HepG2 (cell line): ENCODE data around the gene ATP9A. TPM values are rescaled to one million over a fixed set of nuclear protein-coding genes. Genes with fewer than 3 reads are reported as not detected.
A peak's percentile ranks its signal among the peaks of the same experiment; 100 is the strongest.

Experiments used
- ATAC-seq: fragments of 200-7000 bp; cut with Tn5 transposase; 3 replicates; pipeline ENCODE4 v1.9.1; 2020; ENCODE audit warnings: mild to moderate bottlenecking, moderate library complexity
- BruUV-seq: library from RNA; stranded (reverse); fragments of 400-500 nt; replicated peaks from 2 replicates; lab custom pipeline; 2021; lab: Mats Ljungman, UMichigan
- CTCF ChIA-PET: fragments of 300-600 bp; formaldehyde crosslinking; extraction: SDS; loops from one replicate; lab custom pipeline; 2021; ENCODE audit warnings: low total read pairs, inconsistent platforms, low intra/inter-chr PET ratio; lab: Yijun Ruan, JAX
- POLR2A ChIA-PET: fragments of 350-600 bp; sonication (Branson Sonifier 250); formaldehyde crosslinking; loops from one replicate; lab custom pipeline; 2020; ENCODE audit warnings: antibody characterized with exemption, inconsistent platforms; lab: Yijun Ruan, JAX
- DNase-seq: peaks from one replicate; pipeline ENCODE4 v3.0.0-alpha.2; 2015; ENCODE audit warnings: low spot score
- FAIRE-seq: peaks from 3 replicates; lab custom pipeline; 2011; peaks lifted over from hg19 to GRCh38; lab: Jason Lieb, UNC
- H2AFZ ChIP-seq: one replicate; pipeline ENCODE4 v1.6.1; 2011; ENCODE audit warnings: low read length, inconsistent platforms
- H3K27ac ChIP-seq: fragments of 300-600 bp; 3 replicates; pipeline ENCODE4 v1.8.0; 2011; ENCODE audit warnings: mixed run types, mild to moderate bottlenecking, mixed read lengths, low read length, inconsistent platforms; ENCODE audit not compliant: insufficient read depth; ENCODE audit errors: extremely low read length
- H3K27me3 ChIP-seq, 2 experiments: fragments of 200-600 bp in 1 of 2; 2 replicates in 1 of 2; 3 replicates in 1 of 2; pipeline versions ENCODE4 v1.6.0 to v1.8.0; 2011; ENCODE audit warnings: low read length in 2 of 2, mild to moderate bottlenecking in 2 of 2, moderate library complexity in 2 of 2, inconsistent platforms in 1 of 2; ENCODE audit not compliant: insufficient read depth in 2 of 2, control insufficient read depth in 1 of 2
- H3K36me3 ChIP-seq, 2 experiments: fragments of 200-600 bp in 1 of 2; replicated peaks in 1 of 2; 2 replicates in 1 of 2; 3 replicates in 1 of 2; pipeline versions ENCODE4 v1.5.1 to v1.8.0; 2011; ENCODE audit warnings: low read length in 2 of 2, inconsistent platforms in 1 of 2; ENCODE audit not compliant: insufficient read depth in 2 of 2, control insufficient read depth in 1 of 2
- H3K4me1 ChIP-seq: 2 replicates; pipeline ENCODE4 v1.5.1; 2012; ENCODE audit warnings: low read length, inconsistent platforms; ENCODE audit not compliant: insufficient read depth
- H3K4me2 ChIP-seq: 2 replicates; pipeline ENCODE4 v1.6.0; 2011; ENCODE audit warnings: low read depth, low read length, inconsistent platforms
- H3K4me3 ChIP-seq, 3 experiments: fragments of 200-600 bp in 1 of 3; sonication (generic), shearing (Covaris generic) in 1 of 3; replicated peaks in 1 of 3; 2 replicates each; pipeline ENCODE4 v1.5.1; 2011 to 2016; ENCODE audit warnings: low read length in 3 of 3, inconsistent platforms in 2 of 3, low read depth in 2 of 3, mild to moderate bottlenecking in 2 of 3, control low read depth in 1 of 3, mixed read lengths in 1 of 3; ENCODE audit not compliant: insufficient read depth in 1 of 3
- H3K79me2 ChIP-seq: one replicate; pipeline ENCODE4 v1.6.1; 2011; ENCODE audit warnings: low read length, inconsistent platforms; ENCODE audit not compliant: insufficient read depth
- H3K9ac ChIP-seq: 2 replicates; pipeline ENCODE4 v1.6.0; 2011; ENCODE audit warnings: mild to moderate bottlenecking, low read depth, low read length, inconsistent platforms; ENCODE audit not compliant: insufficient read depth
- H3K9me3 ChIP-seq: 2 replicates; pipeline ENCODE4 v1.5.1; 2012; ENCODE audit warnings: mild to moderate bottlenecking, low read length
- H4K20me1 ChIP-seq: 2 replicates; pipeline ENCODE4 v1.6.0; 2011; ENCODE audit warnings: inconsistent platforms, mild to moderate bottlenecking, low read length, moderate library complexity; ENCODE audit not compliant: insufficient read depth
- NFKBIZ ChIP-seq: IDR thresholded peaks from 2 replicates; pipeline ENCODE4 v1.6.1; 2018; ENCODE audit warnings: missing genetic modification reagents, missing compliant biosample characterization
- PHB2 ChIP-seq: fragments of 450-650 bp; IDR thresholded peaks from 2 replicates; pipeline ENCODE4 v1.6.1; 2018; ENCODE audit not compliant: partially characterized antibody
- RAD21 ChIP-seq: fragments of 450-650 bp; formaldehyde crosslinking; IDR thresholded peaks from 2 replicates; pipeline ENCODE4 v1.5.0; 2020; ENCODE audit warnings: mild to moderate bottlenecking
- RBAK ChIP-seq: sonication (generic); formaldehyde crosslinking; IDR thresholded peaks from 2 replicates; pipeline ENCODE4 v1.5.1; 2020; ENCODE audit warnings: mild to moderate bottlenecking, missing genetic modification reagents
- SAFB2 ChIP-seq: sonication (generic); formaldehyde crosslinking; IDR thresholded peaks from 2 replicates; pipeline ENCODE4 v1.5.1; 2020; ENCODE audit warnings: missing genetic modification reagents, low read depth, mild to moderate bottlenecking, borderline replicate concordance
- SNAPC2 ChIP-seq: sonication (generic); formaldehyde crosslinking; IDR thresholded peaks from 2 replicates; pipeline ENCODE4 v1.8.1; 2022; ENCODE audit warnings: mild to moderate bottlenecking, missing genetic modification reagents
- SRF ChIP-seq: IDR thresholded peaks from 2 replicates; pipeline ENCODE4 v1.6.1; 2011; ENCODE audit warnings: mild to moderate bottlenecking, low read depth, low read length, moderate library complexity
- SRSF1 ChIP-seq: fragments of 200-400 bp; formaldehyde crosslinking; optimal IDR thresholded peaks from 2 replicates; pipeline ENCODE3; 2017; ENCODE audit warnings: mild to moderate bottlenecking, low read depth, low read length, moderate library complexity
- ZNF329 ChIP-seq: sonication (generic); formaldehyde crosslinking; IDR thresholded peaks from 2 replicates; pipeline ENCODE4 v1.9.0; 2021; ENCODE audit warnings: low read depth, mild to moderate bottlenecking, missing genetic modification reagents
- ZSCAN22 ChIP-seq: sonication (generic); formaldehyde crosslinking; IDR thresholded peaks from 2 replicates; pipeline ENCODE4 v1.4.0; 2020; ENCODE audit warnings: mild to moderate bottlenecking, missing genetic modification reagents
- WGBS: methylation state at CpG from one replicate; pipeline ENCODE4 v1.1.6; 2017; ENCODE audit warnings: low lambda C conversion rate; 5-methylcytosine and 5-hydroxymethylcytosine counted together
- in situ Hi-C: cut with HindIII; loops from 2 replicates; pipeline ENCODE4 v1.10.0; 2017; ENCODE audit warnings: low pct_unique_long_range_greater_than_20kb; ENCODE audit not compliant: extremely low pct_ligation_motif_present
- intact Hi-C: fragments of 100-400 bp; cut with micrococcal nuclease; formaldehyde crosslinking; loops from one replicate; pipeline ENCODE4 v1.10.0; 2022; ENCODE audit not compliant: unreplicated experiment
- polyA plus RNA-seq, 8 experiments: library from polyadenylated mRNA; depleted of rRNA in 3 of 8; stranded (reverse) in 7 of 8; unstranded in 1 of 8; fragments of >200 nt; fragmentation: Illumina TruSeq in 4 of 8; extraction: Trizol in 4 of 8; gene quantifications; 2 replicates each; pipeline versions ENCODE4 v1.2.1 to v1.2.3, GENCODE V29; 2011 to 2016; ENCODE audit warnings: low read depth in 4 of 8, missing spikeins in 1 of 8, mixed read lengths in 1 of 8; ENCODE audit not compliant: insufficient read depth in 1 of 8
- total RNA-seq, 5 experiments: library from RNA; depleted of rRNA; stranded (reverse); fragments of >200 nt; fragmentation: Illumina TruSeq; extraction: Trizol; gene quantifications; 2 replicates each; pipeline ENCODE4 v1.2.3, GENCODE V29; 2016; ENCODE audit warnings: low read depth in 1 of 5
- TF ChIP-seq, protein P1 (sequence below): sonication (generic); formaldehyde crosslinking; IDR thresholded peaks from 2 replicates; pipeline ENCODE4 v1.5.1; 2020; ENCODE audit warnings: mild to moderate bottlenecking, missing genetic modification reagents
- TF ChIP-seq, protein P2 (sequence below): sonication (generic); formaldehyde crosslinking; IDR thresholded peaks from 2 replicates; pipeline ENCODE4 v1.5.1; 2020; ENCODE audit warnings: mild to moderate bottlenecking, missing genetic modification reagents, moderate library complexity

Gene ATP9A
- total and polyA plus RNA-seq, 2 of the 13 experiments (the other 11 are each of a cell fraction or from before 2014, with no cell fraction given): 11.8 to 18.5 TPM

DNA sequence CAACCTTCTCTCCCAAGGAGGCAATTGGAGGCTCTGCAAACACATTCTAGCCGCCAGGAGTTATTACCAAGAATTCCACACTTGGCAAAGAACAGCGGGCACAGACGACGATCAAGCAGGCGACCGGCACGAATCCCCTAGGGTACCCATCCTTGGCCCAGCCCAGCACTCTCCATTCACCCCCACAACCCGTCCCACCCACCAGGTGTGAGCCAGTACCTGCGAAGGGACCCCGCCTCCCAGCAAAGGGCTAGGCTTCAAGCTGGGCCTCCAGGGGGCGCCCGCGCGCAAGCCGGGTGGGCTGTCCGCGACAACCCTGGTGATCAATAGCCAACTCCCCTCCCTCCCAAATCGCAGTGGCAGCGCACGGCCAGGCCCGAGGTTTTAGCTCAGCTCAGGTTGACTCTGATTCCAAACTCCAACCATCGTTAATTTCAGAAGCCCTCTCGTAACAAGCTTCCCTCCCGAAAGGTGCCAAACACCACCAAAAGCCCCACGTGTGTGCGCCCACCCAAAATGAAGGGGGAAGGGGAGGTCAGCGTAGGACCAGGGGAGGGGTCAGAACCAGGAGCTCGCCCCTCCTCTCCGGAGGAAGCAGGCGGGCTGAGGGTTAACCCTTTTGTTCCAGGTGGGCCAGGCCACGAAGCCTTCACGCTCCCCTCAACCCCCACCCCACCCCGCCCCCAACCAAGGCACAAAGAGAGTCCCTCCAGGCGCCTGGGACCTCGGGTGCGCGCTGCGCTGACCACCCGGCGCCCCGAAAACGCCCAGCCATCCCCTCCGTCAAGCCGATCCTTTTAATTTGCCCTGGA is 32.1 kb upstream of the ATP9A start (continued):
- no peak for TF ChIP-seq SAFB2 (CRISPR knock-in tag)
- no peak for TF ChIP-seq RBAK (CRISPR knock-in tag)
- TF ChIP-seq SRF: no peak
- TF ChIP-seq ZNF329: no peak; the same call in 1 of the 2 replicates
- peak; percentile 96 for TF ChIP-seq RAD21
- TF ChIP-seq SRSF1: no peak
- TF ChIP-seq SNAPC2: no peak
- TF ChIP-seq NFKBIZ: peak; percentile 86; the same call in 1 of the 2 replicates
- no peak for TF ChIP-seq ZSCAN22 (CRISPR knock-in tag)
- TF ChIP-seq PHB2: no peak

DNA sequence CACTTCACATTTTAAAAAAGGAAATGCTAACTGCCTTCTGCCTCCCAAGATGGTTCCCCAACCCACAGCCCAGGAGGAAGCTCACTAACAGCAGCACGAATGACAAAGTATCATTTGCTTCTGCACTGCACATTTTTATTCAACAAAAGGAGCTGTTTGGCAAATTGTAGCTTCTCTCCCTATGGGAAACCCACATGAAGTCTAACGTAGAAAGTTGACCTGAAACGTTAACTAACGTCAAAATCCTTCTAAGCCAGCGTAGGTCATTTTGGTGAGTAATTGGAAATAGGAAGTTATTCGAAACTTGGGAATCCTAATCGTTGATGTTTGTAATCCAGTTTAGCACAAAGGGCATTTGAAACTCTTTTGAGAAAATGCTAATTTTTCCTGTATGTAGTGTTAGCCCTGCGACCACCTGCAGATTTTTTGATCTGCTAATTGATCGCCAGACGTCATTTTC is 31.2 kb upstream of the ATP9A start:
- TF ChIP-seq, protein P1, sequence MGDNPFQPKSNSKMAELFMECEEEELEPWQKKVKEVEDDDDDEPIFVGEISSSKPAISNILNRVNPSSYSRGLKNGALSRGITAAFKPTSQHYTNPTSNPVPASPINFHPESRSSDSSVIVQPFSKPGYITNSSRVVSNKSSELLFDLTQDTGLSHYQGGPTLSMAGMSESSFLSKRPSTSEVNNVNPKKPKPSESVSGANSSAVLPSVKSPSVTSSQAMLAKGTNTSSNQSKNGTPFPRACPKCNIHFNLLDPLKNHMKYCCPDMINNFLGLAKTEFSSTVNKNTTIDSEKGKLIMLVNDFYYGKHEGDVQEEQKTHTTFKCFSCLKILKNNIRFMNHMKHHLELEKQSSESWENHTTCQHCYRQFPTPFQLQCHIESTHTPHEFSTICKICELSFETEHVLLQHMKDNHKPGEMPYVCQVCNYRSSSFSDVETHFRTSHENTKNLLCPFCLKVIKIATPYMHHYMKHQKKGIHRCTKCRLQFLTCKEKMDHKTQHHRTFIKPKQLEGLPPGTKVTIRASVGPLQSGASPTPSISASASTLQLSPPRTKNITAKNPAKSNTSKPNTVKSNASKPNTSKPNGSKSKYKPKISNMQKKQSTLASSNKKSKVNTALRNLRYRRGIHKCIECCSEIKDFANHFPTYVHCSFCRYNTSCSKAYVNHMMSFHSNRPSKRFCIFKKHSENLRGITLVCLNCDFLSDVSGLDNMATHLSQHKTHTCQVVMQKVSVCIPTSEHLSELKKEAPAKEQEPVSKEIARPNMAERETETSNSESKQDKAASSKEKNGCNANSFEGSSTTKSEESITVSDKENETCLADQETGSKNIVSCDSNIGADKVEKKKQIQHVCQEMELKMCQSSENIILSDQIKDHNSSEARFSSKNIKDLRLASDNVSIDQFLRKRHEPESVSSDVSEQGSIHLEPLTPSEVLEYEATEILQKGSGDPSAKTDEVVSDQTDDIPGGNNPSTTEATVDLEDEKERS (CRISPR knock-in tag): peak; percentile 9; the same call in 1 of the 2 replicates
- TF ChIP-seq, protein P2, sequence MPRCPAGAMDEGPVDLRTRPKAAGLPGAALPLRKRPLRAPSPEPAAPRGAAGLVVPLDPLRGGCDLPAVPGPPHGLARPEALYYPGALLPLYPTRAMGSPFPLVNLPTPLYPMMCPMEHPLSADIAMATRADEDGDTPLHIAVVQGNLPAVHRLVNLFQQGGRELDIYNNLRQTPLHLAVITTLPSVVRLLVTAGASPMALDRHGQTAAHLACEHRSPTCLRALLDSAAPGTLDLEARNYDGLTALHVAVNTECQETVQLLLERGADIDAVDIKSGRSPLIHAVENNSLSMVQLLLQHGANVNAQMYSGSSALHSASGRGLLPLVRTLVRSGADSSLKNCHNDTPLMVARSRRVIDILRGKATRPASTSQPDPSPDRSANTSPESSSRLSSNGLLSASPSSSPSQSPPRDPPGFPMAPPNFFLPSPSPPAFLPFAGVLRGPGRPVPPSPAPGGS: no peak
- Histone ChIP-seq H3K79me2 (no peaks in the 10 kb centered on the region), H3K27me3 (peaks cover 2 to 46% of the 10 kb centered on the region in 2 experiments; a peak in 3 of 5 replicates), H3K9ac (no peak overlapping the region), H3K36me3 (no peaks in the 10 kb centered on the region), H2AFZ (no peak overlapping the region), H3K4me2 (no peak overlapping the region), H3K4me1 (peaks cover 36% of the 10 kb centered on the region), H4K20me1 (no peaks in the 10 kb centered on the region), H3K27ac (no peak overlapping the region), H3K9me3 (no peaks in the 10 kb centered on the region), H3K4me3 (no peak overlapping the region)
- BruUV-seq: no TSS peak
- ChIA-PET CTCF (interaction anchor here (0.9 to 2.4 kb wide), 3 partner anchors 160 to 284 kb away, joined by 5 to 18 read pairs (median 6); no protein-coding TSS in a partner anchor), POLR2A (interaction anchor here (1.3 kb wide), 1 partner anchor 99 kb away, joined by 3 read pairs; no protein-coding TSS in a partner anchor)
- no peak for FAIRE-seq
- WGBS: 48% methylated on average over 10 of the region's 10 CpGs
- no peak for DNase-seq
- no peak for ATAC-seq
- in situ Hi-C loops: no loop called here
- intact Hi-C loops: no loop called here
